Neural crest cell (in vitro differentiated cells): ENCODE measurements around the gene C3orf62. TPM values are rescaled to one million over a fixed set of nuclear protein-coding genes. Genes with fewer than 3 reads are reported as not detected.
A peak's percentile ranks its signal among the peaks of the same experiment; 100 is the strongest.
"Not testable (repeated sequence)": the region's sequence is repeated elsewhere in the genome, so short reads cannot be mapped to it uniquely, and the experiment has no call there.

Source experiments
- DNase-seq: peaks from one replicate; pipeline ENCODE4 v3.0.0; 2021; ENCODE audit warnings: low read depth, mixed read lengths, low spot score
- H3K27ac Mint-ChIP-seq: one replicate; pipeline ENCODE4 v1.8.0; 2021; ENCODE audit warnings: mild to moderate bottlenecking, mixed read lengths; ENCODE audit not compliant: unreplicated experiment
- H3K27me3 Mint-ChIP-seq: 2 replicates; pipeline ENCODE4 v1.8.0; 2021; ENCODE audit warnings: low read depth, mild to moderate bottlenecking, mixed read lengths
- H3K36me3 Mint-ChIP-seq: 2 replicates; pipeline ENCODE4 v1.8.0; 2021; ENCODE audit warnings: low read depth, mild to moderate bottlenecking, mixed read lengths
- H3K4me1 Mint-ChIP-seq: 2 replicates; pipeline ENCODE4 v1.8.0; 2021; ENCODE audit warnings: mixed read lengths
- H3K4me3 Mint-ChIP-seq: one replicate; pipeline ENCODE4 v1.8.0; 2021; ENCODE audit warnings: mild to moderate bottlenecking, mixed read lengths
- H3K9me3 Mint-ChIP-seq: 2 replicates; pipeline ENCODE4 v1.8.0; 2021; ENCODE audit warnings: mixed read lengths
- CTCF ChIP-seq: fragments of 200-600 bp; sonication (generic); conservative IDR thresholded peaks from 2 replicates; pipeline ENCODE4 v1.5.0; 2021; ENCODE audit warnings: antibody characterized with exemption, mild to moderate bottlenecking
- total RNA-seq: library from RNA; stranded (reverse); gene quantifications from 2 replicates; pipeline ENCODE4 v1.2.1, GENCODE V29; 2021

C3orf62 gene
- total RNA-seq, 1 donor from 2014 or later: 9.8 TPM

GRCh38 chr3:49244581-49245205 lies 32.3 kb downstream of the C3orf62 start:
- no peak for DNase-seq
- no peak overlapping the region for H3K4me3 Mint-ChIP-seq
- no peaks in the 10 kb centered on the region for H3K9me3 Mint-ChIP-seq
- no peak overlapping the region for H3K27ac Mint-ChIP-seq
- H3K4me1 Mint-ChIP-seq: peaks cover 2% of the 10 kb centered on the region
- H3K27me3 Mint-ChIP-seq: no peaks in the 10 kb centered on the region
- H3K36me3 Mint-ChIP-seq: no peaks in the 10 kb centered on the region
- TF ChIP-seq CTCF: no peak

- H3K9me3 Mint-ChIP-seq, DNase-seq, H3K4me1 Mint-ChIP-seq, H3K27me3 Mint-ChIP-seq, H3K36me3 Mint-ChIP-seq, H3K4me3 Mint-ChIP-seq, H3K27ac Mint-ChIP-seq: not testable (repeated sequence)
These were observed 36.9 kb downstream of the C3orf62 start for GRCh38 chr3:49240091-49240490.

GRCh38 chr3:49238274-49239127 lies 38.5 kb downstream of the C3orf62 start:
- Mint-ChIP-seq H3K9me3 (peaks cover 3% of the 10 kb centered on the region), H3K27me3 (no peaks in the 10 kb centered on the region), H3K36me3 (peaks cover 3% of the 10 kb centered on the region), H3K27ac (peak overlapping the region; percentile 88), H3K4me3 (no peak overlapping the region), H3K4me1 (peaks cover 6% of the 10 kb centered on the region)
- DNase-seq: no peak
- TF ChIP-seq CTCF: no peak

GRCh38 chr3:49237344-49237743 lies 39.7 kb downstream of the C3orf62 start:
- DNase-seq: no peak
- Mint-ChIP-seq H3K27ac (no peak overlapping the region), H3K4me3 (no peak overlapping the region), H3K27me3 (peaks cover 5% of the 10 kb centered on the region), H3K36me3 (peaks cover 7% of the 10 kb centered on the region), H3K9me3 (peaks cover 8% of the 10 kb centered on the region), H3K4me1 (peaks cover 6% of the 10 kb centered on the region)
- no peak for TF ChIP-seq CTCF

- no peak for TF ChIP-seq CTCF
- Mint-ChIP-seq H3K4me1 (peaks cover 6% of the 10 kb centered on the region), H3K36me3 (peaks cover 7% of the 10 kb centered on the region), H3K4me3 (no peak overlapping the region), H3K27me3 (peaks cover 5% of the 10 kb centered on the region), H3K9me3 (peaks cover 10% of the 10 kb centered on the region), H3K27ac (no peak overlapping the region)
- no peak for DNase-seq
These were observed 40.8 kb downstream of the C3orf62 start for GRCh38 chr3:49236226-49236625.

- H3K36me3 Mint-ChIP-seq: peaks cover 22% of the 10 kb centered on the region
- peaks cover 19% of the 10 kb centered on the region for H3K9me3 Mint-ChIP-seq
- not testable (repeated sequence) for H3K27ac Mint-ChIP-seq, DNase-seq, H3K4me1 Mint-ChIP-seq, H3K27me3 Mint-ChIP-seq, H3K4me3 Mint-ChIP-seq
These were observed 48.2 kb downstream of the C3orf62 start for GRCh38 chr3:49228817-49229216.
